ENCODE measurements around the gene ERBB2. TPM values are rescaled to one million over a fixed set of nuclear protein-coding genes. Genes with fewer than 3 reads are reported as not detected.

ERBB2 gene
- total and polyA plus RNA-seq, 9 of the 15 experiments (the other 6 are each of a cell fraction or from before 2014, with no cell fraction given), result 0.74 to 5.6 (median 3.3) TPM

- no peak overlapping the region for H3K4me3 ChIP-seq
- H3K4me2 ChIP-seq (ENCODE audit: insufficient read depth, low read length), result no peak overlapping the region
- H2AFZ ChIP-seq (ENCODE audit: low read depth, low read length), result no peak overlapping the region
- H3K9me1 ChIP-seq (ENCODE audit: control insufficient read depth, insufficient read depth, low read length), result no peaks in the 10 kb centered on the region
- peaks cover 13% of the 10 kb centered on the region; the same call in 2 of the 3 replicates for H3K79me2 ChIP-seq (ENCODE audit: control insufficient read depth, insufficient read depth, low read length)
- H3K9ac ChIP-seq (ENCODE audit: insufficient read depth in 1 of 2, low read depth in 2 of 2, low read length in 2 of 2), result peak overlapping the region in 1 of 2 experiments; percentile 57; a peak in 1 of 4 replicates
- H3K36me3 ChIP-seq (ENCODE audit: control insufficient read depth, insufficient read depth, low read length), result peaks cover 7% of the 10 kb centered on the region; the same call in 2 of the 3 replicates
- H3K9me3 ChIP-seq (replicated peaks; ENCODE audit: control insufficient read depth, insufficient read depth, low read depth, low read length), result no peaks in the 10 kb centered on the region
- no peak overlapping the region for H3K27ac ChIP-seq (ENCODE audit: extremely low read depth, low read depth, low read length)
- peaks cover 32 to 90% of the 10 kb centered on the region in 2 experiments; a peak in 4 of 5 replicates for H3K4me1 ChIP-seq (replicated peaks in 1 of 2; ENCODE audit: control insufficient read depth in 2 of 2, insufficient read depth in 2 of 2, low read length in 2 of 2)
- BruUV-seq (replicated peaks), result no TSS peak
- no peaks in the 10 kb centered on the region for H3K27me3 ChIP-seq (ENCODE audit: control insufficient read depth in 2 of 2, insufficient read depth in 2 of 2, low read length in 2 of 2)
- POLR2A ChIA-PET, result interaction anchor here (0.7 to 1.0 kb wide), 3 partner anchors 15 to 39 kb away, joined by 3 to 4 read pairs (median 4); partner anchors contain the start of gene PGAP3
- intact Hi-C loops (cut with micrococcal nuclease), result loop anchor here (1.0 to 5.0 kb wide), 2 partner anchors 50 to 80 kb away; no protein-coding TSS in a partner anchor
- 66% methylated on average over 15 of the region's 15 CpGs for WGBS (ENCODE audit: insufficient coverage, low coverage, missing lambda C conversion rate)
- CTCF ChIA-PET (ENCODE audit: low intra/inter-chr PET ratio), result interaction anchor here (0.9 to 8.3 kb wide), 3 partner anchors 51 to 125 kb away, joined by 3 to 131 read pairs (median 4); no protein-coding TSS in a partner anchor
- in situ Hi-C loops (cut with MboI), result loop anchor here (5.0 kb wide), 1 partner anchor 50 kb away; no protein-coding TSS in a partner anchor
- no peaks in the 10 kb centered on the region; the same call in 1 of the 2 replicates for H4K20me1 ChIP-seq (replicated peaks; ENCODE audit: control insufficient read depth, insufficient read depth, low read length)
- DNase-seq (ENCODE audit: extremely low read depth in 1 of 4, low spot score in 3 of 4) (no peak), ATAC-seq (no peak), FAIRE-seq (no peak)
- TF ChIP-seq ZNF740 (CRISPR knock-in tag; IDR thresholded peaks at IDR 0.05), result 0 out of 2 replicates have a peak, but pooled peaks have one; percentile 1
- TF ChIP-seq ZNF740 (tag; IDR thresholded peaks at IDR 0.05), result no peak
- TF ChIP-seq, protein P1, sequence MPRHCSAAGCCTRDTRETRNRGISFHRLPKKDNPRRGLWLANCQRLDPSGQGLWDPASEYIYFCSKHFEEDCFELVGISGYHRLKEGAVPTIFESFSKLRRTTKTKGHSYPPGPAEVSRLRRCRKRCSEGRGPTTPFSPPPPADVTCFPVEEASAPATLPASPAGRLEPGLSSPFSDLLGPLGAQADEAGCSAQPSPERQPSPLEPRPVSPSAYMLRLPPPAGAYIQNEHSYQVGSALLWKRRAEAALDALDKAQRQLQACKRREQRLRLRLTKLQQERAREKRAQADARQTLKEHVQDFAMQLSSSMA (CRISPR knock-in tag; IDR thresholded peaks at IDR 0.05), result no peak
- TF ChIP-seq, protein P2, sequence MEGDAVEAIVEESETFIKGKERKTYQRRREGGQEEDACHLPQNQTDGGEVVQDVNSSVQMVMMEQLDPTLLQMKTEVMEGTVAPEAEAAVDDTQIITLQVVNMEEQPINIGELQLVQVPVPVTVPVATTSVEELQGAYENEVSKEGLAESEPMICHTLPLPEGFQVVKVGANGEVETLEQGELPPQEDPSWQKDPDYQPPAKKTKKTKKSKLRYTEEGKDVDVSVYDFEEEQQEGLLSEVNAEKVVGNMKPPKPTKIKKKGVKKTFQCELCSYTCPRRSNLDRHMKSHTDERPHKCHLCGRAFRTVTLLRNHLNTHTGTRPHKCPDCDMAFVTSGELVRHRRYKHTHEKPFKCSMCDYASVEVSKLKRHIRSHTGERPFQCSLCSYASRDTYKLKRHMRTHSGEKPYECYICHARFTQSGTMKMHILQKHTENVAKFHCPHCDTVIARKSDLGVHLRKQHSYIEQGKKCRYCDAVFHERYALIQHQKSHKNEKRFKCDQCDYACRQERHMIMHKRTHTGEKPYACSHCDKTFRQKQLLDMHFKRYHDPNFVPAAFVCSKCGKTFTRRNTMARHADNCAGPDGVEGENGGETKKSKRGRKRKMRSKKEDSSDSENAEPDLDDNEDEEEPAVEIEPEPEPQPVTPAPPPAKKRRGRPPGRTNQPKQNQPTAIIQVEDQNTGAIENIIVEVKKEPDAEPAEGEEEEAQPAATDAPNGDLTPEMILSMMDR (IDR thresholded peaks at IDR 0.05 in 2 of 3, conservative IDR thresholded peaks at IDR 0.05 in 1 of 3; ENCODE audit: insufficient read depth in 2 of 3, low read depth in 1 of 3, low read length in 3 of 3), result peak in 1 of 3 experiments; percentile 30; a peak in 1 of 6 replicates
- no peak for TF ChIP-seq PATZ1 (CRISPR knock-in tag; IDR thresholded peaks at IDR 0.05; ENCODE audit: borderline replicate concordance)
- TF ChIP-seq, protein P3, sequence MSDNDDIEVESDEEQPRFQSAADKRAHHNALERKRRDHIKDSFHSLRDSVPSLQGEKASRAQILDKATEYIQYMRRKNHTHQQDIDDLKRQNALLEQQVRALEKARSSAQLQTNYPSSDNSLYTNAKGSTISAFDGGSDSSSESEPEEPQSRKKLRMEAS (CRISPR knock-in tag; IDR thresholded peaks at IDR 0.05), result 0 out of 2 replicates have a peak, but pooled peaks have one; percentile 19
- no peak for TF ChIP-seq CHCHD3 (CRISPR knock-in tag; IDR thresholded peaks at IDR 0.05)
- no peak for TF ChIP-seq DNMT1 (IDR thresholded peaks at IDR 0.05)
- TF ChIP-seq ZNF77 (CRISPR knock-in tag; IDR thresholded peaks at IDR 0.05), result no peak
These were observed 27.1 kb upstream of the ERBB2 start for GRCh38 chr17:39672522-39673334.
